ENCODE data around the gene WNK2.

DNA sequence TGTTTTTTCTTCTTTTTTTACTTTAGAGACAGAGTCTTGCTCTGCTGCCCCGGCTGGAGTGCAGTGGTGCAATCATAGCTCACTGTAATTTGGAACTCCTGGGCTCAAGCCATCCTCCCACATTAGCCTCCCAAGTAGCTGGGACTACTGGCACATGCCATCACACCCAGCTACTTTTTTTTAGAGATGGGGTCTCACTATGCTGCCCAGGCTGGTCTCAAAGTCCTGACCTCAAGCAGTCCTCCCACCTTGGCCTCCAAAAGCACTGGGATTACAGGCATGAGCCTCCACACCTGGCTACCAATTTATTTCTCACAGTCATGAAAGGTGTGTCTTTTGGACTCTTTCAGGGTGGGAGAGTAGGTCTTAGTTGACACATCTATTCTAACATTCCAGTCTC, 184.5 kb downstream of the WNK2 start:
- TF ChIP-seq POLR2AphosphoS5 (IDR thresholded peaks at IDR 0.05) (no peak), POLR2A (IDR thresholded peaks at IDR 0.05; ENCODE audit: low read depth) (no peak), CTCF (IDR thresholded peaks at IDR 0.05) (no peak)

All from esophagus muscularis mucosa (tissue), 3 donors.